ENCODE results near the gene TENM4.

Gene TENM4

DNA sequence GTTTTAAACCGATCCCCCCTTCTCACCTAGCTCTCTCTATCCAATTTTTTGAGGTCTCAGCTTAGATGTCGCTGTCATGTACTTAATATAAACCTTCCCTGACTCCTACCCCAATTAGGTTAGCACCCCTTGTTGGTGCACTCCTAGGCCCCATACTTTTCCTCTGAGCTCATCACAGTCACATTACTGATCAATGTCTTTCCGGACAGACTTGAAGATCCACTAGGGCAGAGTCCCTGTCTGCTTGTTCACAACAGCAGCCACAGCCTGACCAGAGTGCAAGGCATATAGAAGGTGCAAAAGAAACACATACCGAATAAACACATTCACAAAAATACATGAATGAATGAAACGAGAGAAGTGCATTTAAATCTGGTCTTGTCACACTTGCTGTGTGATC, 605.2 kb downstream of the TENM4 start:
- no peak for TF ChIP-seq ZNF565 (CRISPR knock-in tag; conservative IDR thresholded peaks at IDR 0.05; ENCODE audit: low read depth)
- TF ChIP-seq POU6F1 (CRISPR knock-in tag; IDR thresholded peaks at IDR 0.05; ENCODE audit: borderline replicate concordance, low read depth) = no peak
- no peak for TF ChIP-seq ZNF70 (CRISPR knock-in tag; IDR thresholded peaks at IDR 0.05)
- TF ChIP-seq, protein P1, sequence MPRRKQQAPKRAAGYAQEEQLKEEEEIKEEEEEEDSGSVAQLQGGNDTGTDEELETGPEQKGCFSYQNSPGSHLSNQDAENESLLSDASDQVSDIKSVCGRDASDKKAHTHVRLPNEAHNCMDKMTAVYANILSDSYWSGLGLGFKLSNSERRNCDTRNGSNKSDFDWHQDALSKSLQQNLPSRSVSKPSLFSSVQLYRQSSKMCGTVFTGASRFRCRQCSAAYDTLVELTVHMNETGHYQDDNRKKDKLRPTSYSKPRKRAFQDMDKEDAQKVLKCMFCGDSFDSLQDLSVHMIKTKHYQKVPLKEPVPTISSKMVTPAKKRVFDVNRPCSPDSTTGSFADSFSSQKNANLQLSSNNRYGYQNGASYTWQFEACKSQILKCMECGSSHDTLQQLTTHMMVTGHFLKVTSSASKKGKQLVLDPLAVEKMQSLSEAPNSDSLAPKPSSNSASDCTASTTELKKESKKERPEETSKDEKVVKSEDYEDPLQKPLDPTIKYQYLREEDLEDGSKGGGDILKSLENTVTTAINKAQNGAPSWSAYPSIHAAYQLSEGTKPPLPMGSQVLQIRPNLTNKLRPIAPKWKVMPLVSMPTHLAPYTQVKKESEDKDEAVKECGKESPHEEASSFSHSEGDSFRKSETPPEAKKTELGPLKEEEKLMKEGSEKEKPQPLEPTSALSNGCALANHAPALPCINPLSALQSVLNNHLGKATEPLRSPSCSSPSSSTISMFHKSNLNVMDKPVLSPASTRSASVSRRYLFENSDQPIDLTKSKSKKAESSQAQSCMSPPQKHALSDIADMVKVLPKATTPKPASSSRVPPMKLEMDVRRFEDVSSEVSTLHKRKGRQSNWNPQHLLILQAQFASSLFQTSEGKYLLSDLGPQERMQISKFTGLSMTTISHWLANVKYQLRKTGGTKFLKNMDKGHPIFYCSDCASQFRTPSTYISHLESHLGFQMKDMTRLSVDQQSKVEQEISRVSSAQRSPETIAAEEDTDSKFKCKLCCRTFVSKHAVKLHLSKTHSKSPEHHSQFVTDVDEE (CRISPR knock-in tag; IDR thresholded peaks at IDR 0.05) = no peak
- no peak for TF ChIP-seq ZC3H10 (CRISPR knock-in tag; IDR thresholded peaks at IDR 0.05)
- TF ChIP-seq GLIS3 (CRISPR knock-in tag; IDR thresholded peaks at IDR 0.05) = no peak
- no peak for TF ChIP-seq BACH2 (CRISPR knock-in tag; IDR thresholded peaks at IDR 0.05; ENCODE audit: borderline replicate concordance)
- TF ChIP-seq, protein P2, sequence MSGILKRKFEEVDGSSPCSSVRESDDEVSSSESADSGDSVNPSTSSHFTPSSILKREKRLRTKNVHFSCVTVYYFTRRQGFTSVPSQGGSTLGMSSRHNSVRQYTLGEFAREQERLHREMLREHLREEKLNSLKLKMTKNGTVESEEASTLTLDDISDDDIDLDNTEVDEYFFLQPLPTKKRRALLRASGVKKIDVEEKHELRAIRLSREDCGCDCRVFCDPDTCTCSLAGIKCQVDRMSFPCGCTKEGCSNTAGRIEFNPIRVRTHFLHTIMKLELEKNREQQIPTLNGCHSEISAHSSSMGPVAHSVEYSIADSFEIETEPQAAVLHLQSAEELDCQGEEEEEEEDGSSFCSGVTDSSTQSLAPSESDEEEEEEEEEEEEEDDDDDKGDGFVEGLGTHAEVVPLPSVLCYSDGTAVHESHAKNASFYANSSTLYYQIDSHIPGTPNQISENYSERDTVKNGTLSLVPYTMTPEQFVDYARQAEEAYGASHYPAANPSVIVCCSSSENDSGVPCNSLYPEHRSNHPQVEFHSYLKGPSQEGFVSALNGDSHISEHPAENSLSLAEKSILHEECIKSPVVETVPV (CRISPR knock-in tag; IDR thresholded peaks at IDR 0.05) = no peak
- ATAC-seq = no peak

GRCh38 chr11:78834886-78835285, 605.9 kb downstream of the TENM4 start:
- TF ChIP-seq SNAI2 (CRISPR knock-in tag; IDR thresholded peaks at IDR 0.05) = no peak
- TF ChIP-seq OSR1 (CRISPR knock-in tag; IDR thresholded peaks at IDR 0.05) = no peak
- no peak for ATAC-seq

- ATAC-seq = no peak
- TF ChIP-seq, protein P2 (CRISPR knock-in tag; IDR thresholded peaks at IDR 0.05) = no peak
- no peak for TF ChIP-seq ZNF8 (CRISPR knock-in tag; IDR thresholded peaks at IDR 0.05)
- no peak for TF ChIP-seq GLIS3 (CRISPR knock-in tag; IDR thresholded peaks at IDR 0.05)
- no peak for TF ChIP-seq ZNF70 (CRISPR knock-in tag; IDR thresholded peaks at IDR 0.05)
- TF ChIP-seq ESRRG (CRISPR knock-in tag; IDR thresholded peaks at IDR 0.05) = no peak
- TF ChIP-seq ZFP30 (CRISPR knock-in tag; IDR thresholded peaks at IDR 0.05) = no peak
- TF ChIP-seq PPARA (CRISPR knock-in tag; IDR thresholded peaks at IDR 0.05; ENCODE audit: borderline replicate concordance) = no peak
- TF ChIP-seq POU6F1 (CRISPR knock-in tag; IDR thresholded peaks at IDR 0.05; ENCODE audit: borderline replicate concordance, low read depth) = no peak
- TF ChIP-seq TOX (CRISPR knock-in tag; IDR thresholded peaks at IDR 0.05; ENCODE audit: borderline replicate concordance) = no peak
- TF ChIP-seq OSR1 (CRISPR knock-in tag; IDR thresholded peaks at IDR 0.05) = no peak
- no peak for TF ChIP-seq ISL1 (CRISPR knock-in tag; IDR thresholded peaks at IDR 0.05)
- TF ChIP-seq SNAI2 (CRISPR knock-in tag; IDR thresholded peaks at IDR 0.05) = no peak
- no peak for TF ChIP-seq ARNTL (CRISPR knock-in tag; IDR thresholded peaks at IDR 0.05; ENCODE audit: borderline replicate concordance, low read depth)
- TF ChIP-seq, protein P1 (CRISPR knock-in tag; IDR thresholded peaks at IDR 0.05) = no peak
- no peak for TF ChIP-seq ZNF565 (CRISPR knock-in tag; conservative IDR thresholded peaks at IDR 0.05; ENCODE audit: low read depth)
These were observed 607.6 kb downstream of the TENM4 start for GRCh38 chr11:78833237-78833636.
